OCI-LY1 (cell line): ENCODE data around the gene TNS3.

ENCODE experiments used
- H2AFZ ChIP-seq: fragments of 200-600 bp; sonication (generic), shearing (Covaris generic); 2 replicates; pipeline ENCODE4 v1.6.0; 2014; ENCODE audit warnings: antibody characterized with exemption, mild to moderate bottlenecking, low read length
- H3F3A ChIP-seq: fragments of 200-600 bp; sonication (generic), shearing (Covaris generic); 2 replicates; pipeline ENCODE4 v1.6.0; 2014; ENCODE audit warnings: mild to moderate bottlenecking, antibody characterized with exemption, low read length, moderate library complexity; ENCODE audit not compliant: insufficient read depth
- H3K27ac ChIP-seq: fragments of 200-600 bp; sonication (generic); 2 replicates; pipeline ENCODE4 v1.5.1; 2014; ENCODE audit warnings: low read length, mixed run types, mild to moderate bottlenecking, low read depth; ENCODE audit not compliant: poor library complexity, severe bottlenecking
- H3K27me3 ChIP-seq: fragments of 200-600 bp; sonication (generic); 2 replicates; pipeline ENCODE4 v1.6.0; 2014; ENCODE audit warnings: antibody characterized with exemption, mild to moderate bottlenecking, low read length, moderate library complexity; ENCODE audit not compliant: insufficient read depth
- H3K36me3 ChIP-seq: fragments of 200-600 bp; sonication (generic); 2 replicates; pipeline ENCODE4 v1.6.1; 2014; ENCODE audit warnings: mild to moderate bottlenecking, antibody characterized with exemption, low read length, moderate library complexity, mixed read lengths; ENCODE audit not compliant: insufficient read depth
- H3K4me1 ChIP-seq: fragments of 200-600 bp; sonication (generic); 2 replicates; pipeline ENCODE4 v1.5.1; 2014; ENCODE audit warnings: mild to moderate bottlenecking, low read length, moderate library complexity; ENCODE audit not compliant: insufficient read depth, severe bottlenecking
- H3K4me2 ChIP-seq: fragments of 200-600 bp; sonication (generic), shearing (Covaris generic); 2 replicates; pipeline ENCODE4 v1.6.1; 2014; ENCODE audit warnings: low read length
- H3K4me3 ChIP-seq: fragments of 200-600 bp; sonication (generic); 2 replicates; pipeline ENCODE4 v1.5.1; 2014; ENCODE audit warnings: low read length, low read depth, mild to moderate bottlenecking, mixed read lengths; ENCODE audit not compliant: poor library complexity, severe bottlenecking
- H3K79me2 ChIP-seq: fragments of 200-600 bp; shearing (Covaris generic); 2 replicates; pipeline ENCODE4 v1.6.1; 2016; ENCODE audit warnings: mixed run types, low read length, mixed read lengths; ENCODE audit not compliant: insufficient read depth
- H3K9ac ChIP-seq: fragments of 200-600 bp; sonication (generic), shearing (Covaris generic); 2 replicates; pipeline ENCODE4 v1.6.1; 2014; ENCODE audit warnings: mild to moderate bottlenecking, low read length, mixed read lengths
- H3K9me2 ChIP-seq: fragments of 200-600 bp; sonication (generic), shearing (Covaris generic); 2 replicates; pipeline ENCODE4 v1.6.1; 2014; ENCODE audit warnings: low read depth, mild to moderate bottlenecking, low read length, mixed read lengths
- H3K9me3 ChIP-seq: fragments of 200-600 bp; shearing (Covaris generic); 2 replicates; pipeline ENCODE4 v1.6.1; 2014; ENCODE audit warnings: low read length, mixed read lengths
- H4K20me1 ChIP-seq: fragments of 200-600 bp; sonication (generic), shearing (Covaris generic); 2 replicates; pipeline ENCODE4 v1.6.0; 2016; ENCODE audit warnings: mild to moderate bottlenecking, low read length; ENCODE audit not compliant: insufficient read depth
- EZH2 ChIP-seq: fragments of 200-600 bp; sonication (generic), shearing (Covaris generic); IDR thresholded peaks from 2 replicates; pipeline ENCODE4 v1.8.0; 2017; ENCODE audit warnings: borderline replicate concordance, mixed run types, mild to moderate bottlenecking, antibody characterized with exemption, low read length, moderate library complexity, mixed read lengths
- TF ChIP-seq, protein P1 (sequence below): fragments of 200-600 bp; sonication (generic), shearing (Covaris generic); IDR thresholded peaks from 2 replicates; pipeline ENCODE4 v1.5.1; 2017; ENCODE audit warnings: mild to moderate bottlenecking, antibody characterized with exemption, low read length, moderate library complexity, mixed read lengths

TNS3 gene

DNA sequence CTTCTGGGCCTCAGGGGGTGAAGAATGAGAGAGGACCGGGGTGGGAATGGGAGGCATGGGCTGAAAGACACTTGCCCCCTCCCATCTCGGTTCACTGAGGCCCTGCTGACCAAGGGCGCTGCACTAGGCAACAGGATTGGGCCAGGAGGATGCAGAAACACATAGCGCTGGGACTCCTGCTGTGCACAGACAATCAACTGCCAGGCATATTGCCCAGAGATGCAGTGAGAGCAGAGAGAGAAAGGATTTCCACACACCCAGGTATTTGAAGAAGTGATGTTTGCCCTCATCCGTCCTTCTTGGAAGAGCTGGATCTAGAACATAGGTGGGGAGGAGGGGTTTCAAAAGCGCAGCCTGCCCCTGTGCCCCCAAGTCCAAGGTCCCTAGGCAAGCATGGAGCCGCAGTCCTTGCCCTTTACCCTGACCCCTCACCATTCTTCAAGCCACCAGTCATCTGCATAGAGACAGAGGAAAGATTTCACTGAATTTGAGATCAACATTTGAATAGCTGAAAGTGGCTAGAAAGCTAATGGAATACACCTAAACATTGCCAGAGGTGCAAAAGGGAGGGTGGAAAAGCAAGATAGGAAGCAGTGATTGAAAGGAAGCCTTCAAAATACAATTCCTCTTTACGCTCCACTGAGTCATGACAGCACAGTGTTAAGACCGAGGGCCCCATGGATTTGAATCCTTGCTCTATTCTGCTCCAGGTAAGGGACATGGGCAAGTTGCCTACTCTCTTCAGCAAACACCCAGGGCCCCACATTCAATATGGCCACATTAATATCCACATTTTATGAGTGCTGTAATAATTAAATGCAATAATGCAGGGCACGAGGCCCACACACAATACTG, 44.2 kb upstream of the TNS3 start:
- H3K4me1 ChIP-seq: peaks cover 52% of the 10 kb centered on the region
- H2AFZ ChIP-seq: no peak overlapping the region
- H3K9me2 ChIP-seq: no peaks in the 10 kb centered on the region
- no peaks in the 10 kb centered on the region for H3K27me3 ChIP-seq
- H3F3A ChIP-seq: peaks cover 5% of the 10 kb centered on the region
- TF ChIP-seq, protein P1, sequence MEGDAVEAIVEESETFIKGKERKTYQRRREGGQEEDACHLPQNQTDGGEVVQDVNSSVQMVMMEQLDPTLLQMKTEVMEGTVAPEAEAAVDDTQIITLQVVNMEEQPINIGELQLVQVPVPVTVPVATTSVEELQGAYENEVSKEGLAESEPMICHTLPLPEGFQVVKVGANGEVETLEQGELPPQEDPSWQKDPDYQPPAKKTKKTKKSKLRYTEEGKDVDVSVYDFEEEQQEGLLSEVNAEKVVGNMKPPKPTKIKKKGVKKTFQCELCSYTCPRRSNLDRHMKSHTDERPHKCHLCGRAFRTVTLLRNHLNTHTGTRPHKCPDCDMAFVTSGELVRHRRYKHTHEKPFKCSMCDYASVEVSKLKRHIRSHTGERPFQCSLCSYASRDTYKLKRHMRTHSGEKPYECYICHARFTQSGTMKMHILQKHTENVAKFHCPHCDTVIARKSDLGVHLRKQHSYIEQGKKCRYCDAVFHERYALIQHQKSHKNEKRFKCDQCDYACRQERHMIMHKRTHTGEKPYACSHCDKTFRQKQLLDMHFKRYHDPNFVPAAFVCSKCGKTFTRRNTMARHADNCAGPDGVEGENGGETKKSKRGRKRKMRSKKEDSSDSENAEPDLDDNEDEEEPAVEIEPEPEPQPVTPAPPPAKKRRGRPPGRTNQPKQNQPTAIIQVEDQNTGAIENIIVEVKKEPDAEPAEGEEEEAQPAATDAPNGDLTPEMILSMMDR: no peak
- TF ChIP-seq EZH2: no peak
- H3K4me2 ChIP-seq: no peak overlapping the region
- no peaks in the 10 kb centered on the region for H4K20me1 ChIP-seq
- no peak overlapping the region for H3K4me3 ChIP-seq
- no peaks in the 10 kb centered on the region for H3K79me2 ChIP-seq
- no peaks in the 10 kb centered on the region for H3K9me3 ChIP-seq
- no peaks in the 10 kb centered on the region for H3K36me3 ChIP-seq
- no peak overlapping the region for H3K9ac ChIP-seq
- H3K27ac ChIP-seq: no peak overlapping the region

DNA sequence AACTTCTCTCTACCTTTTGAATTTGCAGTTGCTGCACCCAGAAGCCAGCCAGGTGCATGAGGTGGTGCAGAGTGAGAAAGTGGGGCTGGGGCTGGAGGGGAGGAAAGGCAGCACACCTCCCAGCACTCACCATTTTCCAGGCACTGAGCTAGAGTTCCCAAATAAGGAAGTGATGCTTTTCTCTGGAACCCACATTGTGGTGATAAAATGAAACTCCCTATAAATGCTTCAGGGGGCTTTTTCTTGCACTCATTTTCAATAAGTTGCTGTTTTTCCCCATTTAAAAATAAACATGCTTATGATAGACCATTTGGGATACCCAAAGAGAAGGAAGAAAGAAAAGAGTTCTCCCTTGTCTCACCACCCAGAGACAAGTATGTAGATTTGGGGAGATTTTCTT, 42.8 kb upstream of the TNS3 start:
- Histone ChIP-seq H3K4me2 (no peak overlapping the region), H3K27ac (peak overlapping the region; percentile 11), H3K79me2 (no peaks in the 10 kb centered on the region), H3K9me3 (no peaks in the 10 kb centered on the region), H4K20me1 (no peaks in the 10 kb centered on the region), H3K4me3 (no peak overlapping the region), H3K4me1 (peaks cover 66% of the 10 kb centered on the region), H3K9ac (no peak overlapping the region), H3K27me3 (no peaks in the 10 kb centered on the region), H2AFZ (no peak overlapping the region), H3K9me2 (no peaks in the 10 kb centered on the region), H3K36me3 (no peaks in the 10 kb centered on the region), H3F3A (peaks cover 5% of the 10 kb centered on the region)
- TF ChIP-seq, protein P1: no peak
- TF ChIP-seq EZH2: no peak

DNA sequence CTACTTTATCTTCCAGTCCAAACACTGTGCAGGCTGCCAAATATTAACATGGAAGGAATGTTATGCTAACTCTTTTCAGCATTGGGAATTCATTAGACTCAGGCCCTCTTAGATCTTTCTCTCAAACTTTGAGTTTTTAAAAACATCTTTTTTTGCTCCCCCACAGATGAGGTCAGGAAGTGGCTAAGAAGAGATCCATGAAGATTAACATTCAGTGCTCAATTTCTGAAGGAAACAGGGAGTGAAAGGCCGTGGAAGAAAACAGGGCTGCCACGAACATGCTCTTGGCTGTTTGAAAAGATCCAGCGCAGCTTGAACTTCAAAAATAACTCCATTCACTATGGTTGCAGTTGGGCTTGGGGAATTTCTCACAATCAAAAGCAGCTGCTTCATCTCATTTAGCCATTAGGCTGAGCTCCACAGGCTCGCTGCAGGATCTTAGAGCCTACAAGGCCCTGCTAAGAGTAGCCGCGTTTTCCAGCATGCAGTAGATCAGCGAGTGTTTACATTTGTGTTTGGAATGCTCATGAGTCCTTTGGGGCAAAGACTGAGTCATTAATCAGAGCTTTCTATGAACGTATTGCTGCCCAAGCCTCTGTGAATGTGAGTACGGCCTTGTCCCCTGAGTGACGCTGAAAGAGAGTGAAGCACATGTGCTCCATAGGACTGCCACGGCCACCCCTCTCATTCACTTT, 41.2 kb upstream of the TNS3 start:
- 0 out of 2 replicates have a peak overlapping the region, but pooled peaks have one; percentile 11 for H2AFZ ChIP-seq
- no peaks in the 10 kb centered on the region for H3K9me2 ChIP-seq
- no peaks in the 10 kb centered on the region for H4K20me1 ChIP-seq
- peak overlapping the region; percentile 90; the same call in 1 of the 2 replicates for H3K4me2 ChIP-seq
- no peaks in the 10 kb centered on the region for H3K9me3 ChIP-seq
- peak overlapping the region; percentile 94 for H3K27ac ChIP-seq
- peak overlapping the region; percentile 32; the same call in 1 of the 2 replicates for H3K9ac ChIP-seq
- H3K27me3 ChIP-seq: no peaks in the 10 kb centered on the region
- TF ChIP-seq, protein P1: no peak
- TF ChIP-seq EZH2: no peak
- H3K4me3 ChIP-seq: no peak overlapping the region
- peaks cover 74% of the 10 kb centered on the region for H3K4me1 ChIP-seq
- H3F3A ChIP-seq: peaks cover 5% of the 10 kb centered on the region
- H3K36me3 ChIP-seq: no peaks in the 10 kb centered on the region
- H3K79me2 ChIP-seq: no peaks in the 10 kb centered on the region
